ENCODE results near the gene COL11A2. TPM values are rescaled to one million over a fixed set of nuclear protein-coding genes. Genes with fewer than 3 reads are reported as not detected.

COL11A2 gene
- total RNA-seq, 1 experiment from 2014 or later = 7.6 TPM

DNA sequence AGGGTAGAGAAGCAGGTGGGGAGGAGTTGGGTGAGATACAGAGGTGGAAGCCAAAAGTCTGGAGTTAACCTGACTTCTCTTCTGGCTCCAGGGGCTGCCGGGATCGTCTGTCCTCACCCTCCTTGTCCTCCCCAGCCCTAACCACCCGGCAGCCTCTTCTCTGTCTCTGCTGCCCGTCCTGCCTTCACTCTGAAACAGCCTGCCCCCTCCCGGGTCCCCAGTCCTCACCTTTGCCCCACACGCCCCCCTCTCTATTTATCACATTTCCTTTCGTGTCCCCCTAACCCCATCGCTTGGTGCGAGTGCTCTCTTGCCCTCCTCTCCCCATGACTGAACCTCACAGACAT is 21.7 kb upstream of the COL11A2 start (continued):
- TF ChIP-seq, protein P1, sequence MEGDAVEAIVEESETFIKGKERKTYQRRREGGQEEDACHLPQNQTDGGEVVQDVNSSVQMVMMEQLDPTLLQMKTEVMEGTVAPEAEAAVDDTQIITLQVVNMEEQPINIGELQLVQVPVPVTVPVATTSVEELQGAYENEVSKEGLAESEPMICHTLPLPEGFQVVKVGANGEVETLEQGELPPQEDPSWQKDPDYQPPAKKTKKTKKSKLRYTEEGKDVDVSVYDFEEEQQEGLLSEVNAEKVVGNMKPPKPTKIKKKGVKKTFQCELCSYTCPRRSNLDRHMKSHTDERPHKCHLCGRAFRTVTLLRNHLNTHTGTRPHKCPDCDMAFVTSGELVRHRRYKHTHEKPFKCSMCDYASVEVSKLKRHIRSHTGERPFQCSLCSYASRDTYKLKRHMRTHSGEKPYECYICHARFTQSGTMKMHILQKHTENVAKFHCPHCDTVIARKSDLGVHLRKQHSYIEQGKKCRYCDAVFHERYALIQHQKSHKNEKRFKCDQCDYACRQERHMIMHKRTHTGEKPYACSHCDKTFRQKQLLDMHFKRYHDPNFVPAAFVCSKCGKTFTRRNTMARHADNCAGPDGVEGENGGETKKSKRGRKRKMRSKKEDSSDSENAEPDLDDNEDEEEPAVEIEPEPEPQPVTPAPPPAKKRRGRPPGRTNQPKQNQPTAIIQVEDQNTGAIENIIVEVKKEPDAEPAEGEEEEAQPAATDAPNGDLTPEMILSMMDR (IDR thresholded peaks at IDR 0.05 in 2 of 3, conservative IDR thresholded peaks at IDR 0.05 in 1 of 3; ENCODE audit: borderline replicate concordance in 1 of 3, insufficient read depth in 1 of 3, low read depth in 2 of 3, low read length in 2 of 3) = no peak
- TF ChIP-seq ZNF274 (IDR thresholded peaks at IDR 0.05; ENCODE audit: low read depth, low read length) (no peak), SP1 (IDR thresholded peaks at IDR 0.05; ENCODE audit: low read depth) (no peak), CEBPB (IDR thresholded peaks at IDR 0.05; ENCODE audit: low read depth) (no peak)

DNA sequence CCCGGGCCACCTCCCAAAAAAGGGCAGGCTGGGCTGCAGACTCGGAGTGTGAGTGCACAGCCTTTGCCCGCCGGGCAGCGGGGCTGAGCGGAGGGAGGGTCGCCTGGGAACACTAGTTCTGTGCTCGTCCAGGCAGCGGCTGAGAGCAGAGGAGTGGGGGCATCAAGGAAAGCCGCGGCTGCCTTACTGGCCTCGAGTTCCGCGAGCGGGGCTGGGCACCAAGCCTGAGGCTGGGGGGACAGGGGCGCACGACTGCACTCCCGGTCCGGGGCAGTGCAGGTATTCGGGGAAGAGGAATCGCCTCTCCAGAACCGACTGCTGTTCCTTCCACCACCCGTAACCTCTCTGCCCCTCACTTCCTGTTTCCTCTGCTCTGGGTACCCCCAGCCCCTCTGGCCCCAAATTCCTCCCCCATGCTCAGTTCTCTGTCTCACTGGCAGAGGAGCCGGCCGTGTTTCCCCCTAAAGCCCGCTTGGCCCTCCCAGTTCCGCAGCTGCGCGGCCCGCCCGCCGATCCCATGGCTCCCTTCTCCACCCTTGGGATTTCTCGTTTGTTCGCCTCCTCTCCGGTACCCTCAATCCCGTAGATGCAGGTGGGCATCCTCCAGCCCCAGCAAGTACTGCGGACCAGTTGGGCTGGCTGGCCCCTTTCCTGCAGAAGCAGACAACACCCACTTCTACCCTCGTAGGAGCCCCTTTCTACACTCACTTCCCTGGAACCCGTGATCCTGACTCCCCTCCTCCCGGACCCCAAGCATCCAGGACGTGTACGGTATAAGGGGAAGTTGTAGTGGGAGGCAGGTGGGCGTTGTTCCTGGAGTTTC is 21.1 kb upstream of the COL11A2 start:
- ChIA-PET CTCF (no interaction called here), RAD21 (ENCODE audit: low non-redundant PET in 1 of 2, low total read pairs in 2 of 2, uncharacterized antibody in 2 of 2, unreplicated experiment in 2 of 2) (no interaction called here), POLR2A (no interaction called here)
- intact Hi-C loops (cut with micrococcal nuclease) = no loop called here
- no TSS peak for BruUV-seq (replicated peaks)
- H3K4me2 ChIP-seq (ENCODE audit: low read length) = no peak overlapping the region
- H3K9ac ChIP-seq (ENCODE audit: low read length) = no peak overlapping the region
- H3K36me3 ChIP-seq (ENCODE audit: control insufficient read depth in 1 of 2, insufficient read depth in 2 of 2, low read length in 2 of 2) = peaks cover 10 to 15% of the 10 kb centered on the region in 2 experiments; a peak in 3 of 4 replicates
- H3K4me3 ChIP-seq (replicated peaks in 1 of 2; ENCODE audit: low read depth in 1 of 2, low read length in 2 of 2) = no peak overlapping the region
- no peak overlapping the region for H2AFZ ChIP-seq (ENCODE audit: low read depth, low read length, poor library complexity, severe bottlenecking)
- H3K9me3 ChIP-seq (ENCODE audit: control insufficient read depth in 1 of 2, insufficient read depth in 1 of 2, low read depth in 1 of 2, low read length in 2 of 2) = no peaks in the 10 kb centered on the region
- peak; percentile 43; the same call in 1 of the 2 replicates for TF ChIP-seq POLR2AphosphoS5 (IDR thresholded peaks at IDR 0.05; ENCODE audit: low read depth, low read length)
- TF ChIP-seq, protein P2, sequence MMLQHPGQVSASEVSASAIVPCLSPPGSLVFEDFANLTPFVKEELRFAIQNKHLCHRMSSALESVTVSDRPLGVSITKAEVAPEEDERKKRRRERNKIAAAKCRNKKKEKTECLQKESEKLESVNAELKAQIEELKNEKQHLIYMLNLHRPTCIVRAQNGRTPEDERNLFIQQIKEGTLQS (IDR thresholded peaks at IDR 0.05) = no peak
- peaks cover 2 to 13% of the 10 kb centered on the region in 2 experiments; a peak in 1 of 4 replicates for H3K4me1 ChIP-seq (ENCODE audit: control insufficient read depth in 1 of 2, insufficient read depth in 2 of 2, low read length in 2 of 2)
- H4K20me1 ChIP-seq (ENCODE audit: insufficient read depth) = no peaks in the 10 kb centered on the region
- H3K27ac ChIP-seq (ENCODE audit: low read depth, low read length) = no peak overlapping the region
- no peak for DNase-seq (ENCODE audit: low read depth, low spot score)
- H3K9me2 ChIP-seq (ENCODE audit: insufficient read depth) = no peaks in the 10 kb centered on the region
- ATAC-seq = no peak
- peaks cover 15% of the 10 kb centered on the region for H3K79me2 ChIP-seq (ENCODE audit: insufficient read depth, low read length)
- no peaks in the 10 kb centered on the region for H3K27me3 ChIP-seq (ENCODE audit: insufficient read depth, low read length)
